HG02943 (cell line): ENCODE data around the gene ACTG1.

ENCODE experiments used
- ATAC-seq: cut with Tn5 transposase; IDR thresholded peaks from one replicate; pipeline ENCODE4 v1.9.1; 2021; ENCODE audit warnings: mild to moderate bottlenecking, low read depth, moderate library complexity; ENCODE audit not compliant: unreplicated experiment

Gene ACTG1

GRCh38 chr17:81483085-81483861 is 29.3 kb downstream of the ACTG1 start:
- ATAC-seq, result no peak

- ATAC-seq, result no peak
Measured at GRCh38 chr17:81482673-81483072, 29.9 kb downstream of the ACTG1 start.

GRCh38 chr17:81481815-81482505 is 30.6 kb downstream of the ACTG1 start:
- no peak for ATAC-seq

GRCh38 chr17:81481073-81481799 is 31.4 kb downstream of the ACTG1 start:
- no peak for ATAC-seq

- ATAC-seq, result no peak
Measured at GRCh38 chr17:81480140-81481072, 32.2 kb downstream of the ACTG1 start.

GRCh38 chr17:81479175-81480071 is 33.2 kb downstream of the ACTG1 start:
- no peak for ATAC-seq

GRCh38 chr17:81478119-81478518 is 34.5 kb downstream of the ACTG1 start:
- ATAC-seq, result no peak

GRCh38 chr17:81477173-81477572 is 35.4 kb downstream of the ACTG1 start:
- ATAC-seq, result no peak

GRCh38 chr17:81476635-81477034 is 36.0 kb downstream of the ACTG1 start:
- ATAC-seq, result no peak

GRCh38 chr17:81476097-81476496 is 36.5 kb downstream of the ACTG1 start:
- no peak for ATAC-seq

- no peak for ATAC-seq
Measured at GRCh38 chr17:81474958-81475357, 37.6 kb downstream of the ACTG1 start.

GRCh38 chr17:81473019-81473418 is 39.6 kb downstream of the ACTG1 start:
- ATAC-seq, result no peak

GRCh38 chr17:81471818-81472456 is 40.7 kb downstream of the ACTG1 start:
- ATAC-seq, result no peak

GRCh38 chr17:81470944-81471817 is 41.4 kb downstream of the ACTG1 start:
- ATAC-seq, result no peak

GRCh38 chr17:81470270-81470943 is 42.2 kb downstream of the ACTG1 start:
- ATAC-seq, result no peak

GRCh38 chr17:81469266-81469665 is 43.3 kb downstream of the ACTG1 start:
- ATAC-seq, result no peak

GRCh38 chr17:81468770-81469121 is 43.9 kb downstream of the ACTG1 start:
- ATAC-seq, result no peak
